WTC11 (cell line): ENCODE data around the gene EIF2S1. TPM values are rescaled to one million over a fixed set of nuclear protein-coding genes. Genes with fewer than 3 reads are reported as not detected.
"Not testable (repeated sequence)": the region's sequence is repeated elsewhere in the genome, so short reads cannot be mapped to it uniquely, and the experiment has no call there.

ENCODE experiments used
- ATAC-seq: fragments of 200-7000 bp; cut with Tn5 transposase; 2 replicates; pipeline ENCODE4 v1.10.0; 2021; ENCODE audit warnings: mild to moderate bottlenecking, moderate library complexity
- CTCF ChIA-PET: fragments of 300-600 bp; sonication (Branson Sonifier 250); formaldehyde crosslinking; loops from one replicate; lab custom pipeline; 2021; ENCODE audit warnings: antibody characterized with exemption; lab: Charles Lee
- POLR2A ChIA-PET: fragments of 350-600 bp; sonication (Branson Sonifier 250); formaldehyde crosslinking; loops from one replicate; lab custom pipeline; 2021; ENCODE audit warnings: antibody characterized with exemption; lab: Charles Lee
- DNase-seq: peaks from one replicate; pipeline ENCODE4 v3.0.0; 2021; ENCODE audit warnings: low spot score
- H3K27ac Mint-ChIP-seq: 2 replicates; pipeline ENCODE4 v1.8.0; 2021; ENCODE audit warnings: mixed read lengths
- H3K27me3 Mint-ChIP-seq: 2 replicates; pipeline ENCODE4 v1.8.0; 2021; ENCODE audit warnings: low read depth, mild to moderate bottlenecking, moderate library complexity, mixed read lengths
- H3K36me3 Mint-ChIP-seq: 2 replicates; pipeline ENCODE4 v1.8.0; 2021; ENCODE audit warnings: mixed read lengths
- H3K4me1 Mint-ChIP-seq: 2 replicates; pipeline ENCODE4 v1.8.0; 2022; ENCODE audit warnings: mixed read lengths
- H3K4me3 Mint-ChIP-seq: 2 replicates; pipeline ENCODE4 v1.8.0; 2021; ENCODE audit warnings: mild to moderate bottlenecking, moderate library complexity, mixed read lengths
- H3K9me3 Mint-ChIP-seq: 2 replicates; pipeline ENCODE4 v1.8.0; 2021; ENCODE audit warnings: mixed read lengths
- CREM ChIP-seq: sonication (generic); formaldehyde crosslinking; IDR thresholded peaks from 2 replicates; pipeline ENCODE4 v1.8.1; 2022; ENCODE audit warnings: mild to moderate bottlenecking, missing genetic modification reagents, moderate library complexity
- EMX1 ChIP-seq: fragments of 250-450 bp; sonication (Bioruptor Pico); IDR thresholded peaks from 2 replicates; pipeline ENCODE4 v1.8.0; 2021; ENCODE audit warnings: mild to moderate bottlenecking
- ERG ChIP-seq: fragments of 250-450 bp; sonication (Bioruptor Pico); IDR thresholded peaks from 2 replicates; pipeline ENCODE4 v1.8.0; 2021; ENCODE audit warnings: mild to moderate bottlenecking
- FOXP1 ChIP-seq: sonication (generic); formaldehyde crosslinking; IDR thresholded peaks from 2 replicates; pipeline ENCODE4 v1.8.0; 2022; ENCODE audit warnings: missing genetic modification reagents, mild to moderate bottlenecking, moderate library complexity, borderline replicate concordance
- HMGA2 ChIP-seq: fragments of 250-450 bp; sonication (Bioruptor Pico); IDR thresholded peaks from 2 replicates; pipeline ENCODE4 v1.4.0; 2021; ENCODE audit warnings: mild to moderate bottlenecking, moderate library complexity
- IRF1 ChIP-seq: sonication (generic); formaldehyde crosslinking; IDR thresholded peaks from 2 replicates; pipeline ENCODE4 v1.8.0; 2023; ENCODE audit warnings: missing genetic modification reagents
- JAZF1 ChIP-seq: fragments of 250-450 bp; sonication (Bioruptor Pico); IDR thresholded peaks from 2 replicates; pipeline ENCODE4 v1.9.0; 2021; ENCODE audit warnings: moderate library complexity, mild to moderate bottlenecking, inconsistent platforms
- MXD4 ChIP-seq: fragments of 250-450 bp; sonication (Bioruptor Pico); IDR thresholded peaks from 2 replicates; pipeline ENCODE4 v1.8.0; 2021; ENCODE audit warnings: mild to moderate bottlenecking, moderate library complexity, borderline replicate concordance
- SMAD3 ChIP-seq: sonication (generic); formaldehyde crosslinking; IDR thresholded peaks from 2 replicates; pipeline ENCODE4 v1.8.0; 2022; ENCODE audit warnings: missing genetic modification reagents, mild to moderate bottlenecking, borderline replicate concordance
- SMAD4 ChIP-seq: sonication (generic); formaldehyde crosslinking; IDR thresholded peaks from 2 replicates; pipeline ENCODE4 v1.8.0; 2022; ENCODE audit warnings: mild to moderate bottlenecking, missing genetic modification reagents
- STAT6 ChIP-seq: sonication (generic); formaldehyde crosslinking; conservative IDR thresholded peaks from 2 replicates; pipeline ENCODE4 v1.8.1; 2023; ENCODE audit warnings: mild to moderate bottlenecking, low read depth, missing genetic modification reagents, moderate library complexity
- TCF7 ChIP-seq: sonication (generic); formaldehyde crosslinking; IDR thresholded peaks from 2 replicates; pipeline ENCODE4 v1.8.0; 2022; ENCODE audit warnings: mild to moderate bottlenecking, low read depth, missing genetic modification reagents, moderate library complexity
- USF2 ChIP-seq: sonication (generic); formaldehyde crosslinking; IDR thresholded peaks from 2 replicates; pipeline ENCODE4 v1.8.1; 2023; ENCODE audit warnings: mild to moderate bottlenecking, missing genetic modification reagents, moderate library complexity
- ZBTB21 ChIP-seq: sonication (generic); formaldehyde crosslinking; IDR thresholded peaks from 2 replicates; pipeline ENCODE4 v1.8.1; 2023; ENCODE audit warnings: mild to moderate bottlenecking, missing genetic modification reagents, borderline replicate concordance
- ZMAT4 ChIP-seq: fragments of 250-450 bp; sonication (Bioruptor Pico); IDR thresholded peaks from 2 replicates; pipeline ENCODE4 v1.9.0; 2021; ENCODE audit warnings: mild to moderate bottlenecking
- ZNF138 ChIP-seq: sonication (generic); formaldehyde crosslinking; conservative IDR thresholded peaks from 2 replicates; pipeline ENCODE4 v1.8.1; 2022; ENCODE audit warnings: mild to moderate bottlenecking, moderate library complexity, missing genetic modification reagents
- ZNF263 ChIP-seq: sonication (generic); formaldehyde crosslinking; IDR thresholded peaks from 2 replicates; pipeline ENCODE4 v1.8.1; 2022; ENCODE audit warnings: low read depth, mild to moderate bottlenecking, moderate library complexity, missing genetic modification reagents
- ZNF671 ChIP-seq: fragments of 250-450 bp; sonication (Bioruptor Pico); IDR thresholded peaks from 2 replicates; pipeline ENCODE4 v1.8.0; 2021; ENCODE audit warnings: mild to moderate bottlenecking
- total RNA-seq: library from RNA; stranded (reverse); gene quantifications from 3 replicates; pipeline ENCODE4 v1.2.3, GENCODE V29; 2021

Gene EIF2S1
- total RNA-seq, 1 experiment from 2014 or later = 137 TPM

GRCh38 chr14:67405771-67406170, 45.6 kb downstream of the EIF2S1 start:
- H3K9me3 Mint-ChIP-seq = peaks cover 9% of the 10 kb centered on the region
- no peaks in the 10 kb centered on the region for H3K36me3 Mint-ChIP-seq
- ChIA-PET CTCF (interaction anchor here (0.7 to 2.8 kb wide), 3 partner anchors 14 to 194 kb away, joined by 4 to 7 read pairs (median 4); partner anchors contain the start of genes ATP6V1D and PIGH), POLR2A (interaction anchor here (0.7 kb wide), 1 partner anchor 47 kb away, joined by 4 read pairs; no protein-coding TSS in a partner anchor)
- DNase-seq = no peak
- H3K4me1 Mint-ChIP-seq = 0 out of 2 replicates have a peak, but pooled peaks cover 2% of the 10 kb centered on the region
- no peak overlapping the region for H3K27ac Mint-ChIP-seq
- ATAC-seq = no peak
- no peak overlapping the region for H3K4me3 Mint-ChIP-seq
- H3K27me3 Mint-ChIP-seq = peaks cover 9% of the 10 kb centered on the region
- TF ChIP-seq ZNF263 (CRISPR knock-in tag) (no peak), FOXP1 (CRISPR knock-in tag) (no peak), IRF1 (CRISPR knock-in tag) (no peak), ZNF671 (CRISPR knock-in tag) (no peak), ERG (no peak), JAZF1 (no peak), ZBTB21 (CRISPR knock-in tag) (no peak), SMAD3 (no peak), ZMAT4 (CRISPR knock-in tag) (no peak), TCF7 (CRISPR knock-in tag) (no peak), USF2 (CRISPR knock-in tag) (no peak), EMX1 (CRISPR knock-in tag) (no peak), MXD4 (CRISPR knock-in tag) (no peak), CREM (CRISPR knock-in tag) (no peak), ZNF138 (no peak), STAT6 (CRISPR knock-in tag) (no peak), SMAD4 (CRISPR knock-in tag) (no peak)

GRCh38 chr14:67408122-67408801, 48.1 kb downstream of the EIF2S1 start:
- POLR2A ChIA-PET, H3K36me3 Mint-ChIP-seq, H3K9me3 Mint-ChIP-seq, H3K4me1 Mint-ChIP-seq, ATAC-seq, DNase-seq, H3K4me3 Mint-ChIP-seq, H3K27ac Mint-ChIP-seq: not testable (repeated sequence)
- peak; percentile 98 for TF ChIP-seq HMGA2 (CRISPR knock-in tag)
- H3K27me3 Mint-ChIP-seq = peaks cover 33% of the 10 kb centered on the region
- CTCF ChIA-PET = interaction anchor here (1.0 to 3.9 kb wide), 3 partner anchors 12 to 48 kb away, joined by 4 to 30 read pairs (median 5); partner anchors contain the start of genes ATP6V1D and EIF2S1
